Measurements from ENCODE around the gene DBR1.

DBR1 gene

DNA sequence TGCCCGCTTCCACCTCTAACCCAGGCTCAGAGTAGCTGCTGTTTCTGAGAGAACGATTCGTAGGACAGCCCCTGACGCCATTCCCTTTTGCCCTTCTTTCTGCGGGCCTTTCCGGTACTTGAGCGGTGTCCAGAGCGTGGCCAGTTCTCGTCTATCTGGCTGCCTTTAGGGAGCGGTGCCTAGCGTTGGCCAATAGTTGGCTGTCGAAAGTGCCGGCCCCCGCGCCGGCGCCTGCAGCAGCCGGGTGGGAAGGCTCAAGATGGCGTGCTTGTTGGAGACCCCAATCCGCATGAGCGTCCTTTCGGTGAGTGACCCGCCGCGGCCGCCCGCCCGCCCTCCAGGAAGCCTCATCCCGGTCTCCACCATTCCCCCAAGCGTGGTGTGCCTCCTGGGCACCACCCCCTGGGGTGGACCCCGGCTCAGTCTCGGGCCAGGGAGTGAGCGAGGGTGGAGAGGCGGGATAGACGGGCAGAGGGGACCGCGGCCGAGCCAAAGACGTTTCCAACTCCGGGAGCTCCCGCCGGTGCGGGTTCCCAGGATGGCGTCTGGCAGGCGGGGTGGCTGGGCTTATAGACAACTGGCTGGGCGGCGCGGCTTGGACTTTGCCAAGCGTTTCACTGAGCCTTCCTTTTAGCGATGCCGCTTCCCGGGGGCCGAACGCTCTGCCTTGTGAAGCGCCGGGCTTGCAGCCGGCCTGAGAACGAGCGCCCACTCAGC is 12.7 kb upstream of the DBR1 start, which contains the start of gene ARMC8 (continued):
- TF ChIP-seq, protein P1, sequence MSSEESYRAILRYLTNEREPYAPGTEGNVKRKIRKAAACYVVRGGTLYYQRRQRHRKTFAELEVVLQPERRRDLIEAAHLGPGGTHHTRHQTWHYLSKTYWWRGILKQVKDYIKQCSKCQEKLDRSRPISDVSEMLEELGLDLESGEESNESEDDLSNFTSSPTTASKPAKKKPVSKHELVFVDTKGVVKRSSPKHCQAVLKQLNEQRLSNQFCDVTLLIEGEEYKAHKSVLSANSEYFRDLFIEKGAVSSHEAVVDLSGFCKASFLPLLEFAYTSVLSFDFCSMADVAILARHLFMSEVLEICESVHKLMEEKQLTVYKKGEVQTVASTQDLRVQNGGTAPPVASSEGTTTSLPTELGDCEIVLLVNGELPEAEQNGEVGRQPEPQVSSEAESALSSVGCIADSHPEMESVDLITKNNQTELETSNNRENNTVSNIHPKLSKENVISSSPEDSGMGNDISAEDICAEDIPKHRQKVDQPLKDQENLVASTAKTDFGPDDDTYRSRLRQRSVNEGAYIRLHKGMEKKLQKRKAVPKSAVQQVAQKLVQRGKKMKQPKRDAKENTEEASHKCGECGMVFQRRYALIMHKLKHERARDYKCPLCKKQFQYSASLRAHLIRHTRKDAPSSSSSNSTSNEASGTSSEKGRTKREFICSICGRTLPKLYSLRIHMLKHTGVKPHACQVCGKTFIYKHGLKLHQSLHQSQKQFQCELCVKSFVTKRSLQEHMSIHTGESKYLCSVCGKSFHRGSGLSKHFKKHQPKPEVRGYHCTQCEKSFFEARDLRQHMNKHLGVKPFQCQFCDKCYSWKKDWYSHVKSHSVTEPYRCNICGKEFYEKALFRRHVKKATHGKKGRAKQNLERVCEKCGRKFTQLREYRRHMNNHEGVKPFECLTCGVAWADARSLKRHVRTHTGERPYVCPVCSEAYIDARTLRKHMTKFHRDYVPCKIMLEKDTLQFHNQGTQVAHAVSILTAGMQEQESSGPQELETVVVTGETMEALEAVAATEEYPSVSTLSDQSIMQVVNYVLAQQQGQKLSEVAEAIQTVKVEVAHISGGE (tag by site-specific recombination; conservative IDR thresholded peaks at IDR 0.05; ENCODE audit: low read depth), result no peak; the same call in 1 of the 2 replicates
- TF ChIP-seq, protein P2, sequence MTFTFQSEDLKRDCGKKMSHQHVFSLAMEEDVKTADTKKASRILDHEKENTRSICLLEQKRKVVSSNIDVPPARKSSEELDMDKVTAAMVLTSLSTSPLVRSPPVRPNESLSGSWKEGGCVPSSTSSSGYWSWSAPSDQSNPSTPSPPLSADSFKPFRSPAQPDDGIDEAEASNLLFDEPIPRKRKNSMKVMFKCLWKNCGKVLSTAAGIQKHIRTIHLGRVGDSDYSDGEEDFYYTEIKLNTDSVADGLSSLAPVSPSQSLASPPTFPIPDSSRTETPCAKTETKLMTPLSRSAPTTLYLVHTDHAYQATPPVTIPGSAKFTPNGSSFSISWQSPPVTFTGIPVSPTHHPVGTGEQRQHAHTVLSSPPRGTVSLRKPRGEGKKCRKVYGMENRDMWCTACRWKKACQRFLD (tag by site-specific recombination; IDR thresholded peaks at IDR 0.05), result peak; percentile 91; the same call in 1 of the 2 replicates
- TF ChIP-seq, protein P3, sequence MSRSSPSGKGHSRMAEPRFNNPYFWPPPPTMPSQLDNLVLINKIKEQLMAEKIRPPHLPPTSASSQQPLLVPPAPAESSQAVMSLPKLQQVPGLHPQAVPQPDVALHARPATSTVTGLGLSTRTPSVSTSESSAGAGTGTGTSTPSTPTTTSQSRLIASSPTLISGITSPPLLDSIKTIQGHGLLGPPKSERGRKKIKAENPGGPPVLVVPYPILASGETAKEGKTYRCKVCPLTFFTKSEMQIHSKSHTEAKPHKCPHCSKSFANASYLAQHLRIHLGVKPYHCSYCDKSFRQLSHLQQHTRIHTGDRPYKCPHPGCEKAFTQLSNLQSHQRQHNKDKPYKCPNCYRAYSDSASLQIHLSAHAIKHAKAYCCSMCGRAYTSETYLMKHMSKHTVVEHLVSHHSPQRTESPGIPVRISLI (tag by site-specific recombination; IDR thresholded peaks at IDR 0.05), result no peak
- TF ChIP-seq, protein P4, sequence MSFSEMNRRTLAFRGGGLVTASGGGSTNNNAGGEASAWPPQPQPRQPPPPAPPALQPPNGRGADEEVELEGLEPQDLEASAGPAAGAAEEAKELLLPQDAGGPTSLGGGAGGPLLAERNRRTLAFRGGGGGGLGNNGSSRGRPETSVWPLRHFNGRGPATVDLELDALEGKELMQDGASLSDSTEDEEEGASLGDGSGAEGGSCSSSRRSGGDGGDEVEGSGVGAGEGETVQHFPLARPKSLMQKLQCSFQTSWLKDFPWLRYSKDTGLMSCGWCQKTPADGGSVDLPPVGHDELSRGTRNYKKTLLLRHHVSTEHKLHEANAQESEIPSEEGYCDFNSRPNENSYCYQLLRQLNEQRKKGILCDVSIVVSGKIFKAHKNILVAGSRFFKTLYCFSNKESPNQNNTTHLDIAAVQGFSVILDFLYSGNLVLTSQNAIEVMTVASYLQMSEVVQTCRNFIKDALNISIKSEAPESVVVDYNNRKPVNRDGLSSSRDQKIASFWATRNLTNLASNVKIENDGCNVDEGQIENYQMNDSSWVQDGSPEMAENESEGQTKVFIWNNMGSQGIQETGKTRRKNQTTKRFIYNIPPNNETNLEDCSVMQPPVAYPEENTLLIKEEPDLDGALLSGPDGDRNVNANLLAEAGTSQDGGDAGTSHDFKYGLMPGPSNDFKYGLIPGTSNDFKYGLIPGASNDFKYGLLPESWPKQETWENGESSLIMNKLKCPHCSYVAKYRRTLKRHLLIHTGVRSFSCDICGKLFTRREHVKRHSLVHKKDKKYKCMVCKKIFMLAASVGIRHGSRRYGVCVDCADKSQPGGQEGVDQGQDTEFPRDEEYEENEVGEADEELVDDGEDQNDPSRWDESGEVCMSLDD (tag by site-specific recombination; IDR thresholded peaks at IDR 0.05), result peak; percentile 81
- TF ChIP-seq ZNF394 (tag by site-specific recombination; IDR thresholded peaks at IDR 0.05; ENCODE audit: borderline replicate concordance) (peak; percentile 67), ZNF18 (tag by site-specific recombination; IDR thresholded peaks at IDR 0.05) (0 out of 2 replicates have a peak, but pooled peaks have one; percentile 39), ZEB2 (tag by site-specific recombination; IDR thresholded peaks at IDR 0.05) (peak; percentile 61; the same call in 1 of the 2 replicates), EGR2 (tag by site-specific recombination; IDR thresholded peaks at IDR 0.05; ENCODE audit: low read depth) (0 out of 2 replicates have a peak, but pooled peaks have one; percentile 28), GLIS1 (tag by site-specific recombination; IDR thresholded peaks at IDR 0.05) (no peak; the same call in 1 of the 2 replicates), ZNF423 (tag by site-specific recombination; IDR thresholded peaks at IDR 0.05) (no peak), ZFHX2 (tag by site-specific recombination; conservative IDR thresholded peaks at IDR 0.05) (peak; percentile 50), ZNF529 (tag by site-specific recombination; IDR thresholded peaks at IDR 0.05; ENCODE audit: insufficient replicate concordance) (no peak), ZNF707 (tag by site-specific recombination; IDR thresholded peaks at IDR 0.05) (no peak), ZNF146 (tag by site-specific recombination; IDR thresholded peaks at IDR 0.05) (no peak), ZNF792 (tag by site-specific recombination; IDR thresholded peaks at IDR 0.05) (no peak), HOXA7 (CRISPR knock-in tag; IDR thresholded peaks at IDR 0.05; ENCODE audit: borderline replicate concordance) (no peak), ZNF514 (tag by site-specific recombination; IDR thresholded peaks at IDR 0.05) (no peak), ZNF544 (tag by site-specific recombination; IDR thresholded peaks at IDR 0.05) (no peak), ZNF623 (tag by site-specific recombination; IDR thresholded peaks at IDR 0.05) (peak; percentile 47), ZNF670 (tag by site-specific recombination; IDR thresholded peaks at IDR 0.05; ENCODE audit: low read depth) (no peak), ZNF324 (tag by site-specific recombination; IDR thresholded peaks at IDR 0.05) (peak; percentile 80), GLI2 (tag by site-specific recombination; IDR thresholded peaks at IDR 0.05; ENCODE audit: borderline replicate concordance, low read depth) (no peak), ZSCAN16 (tag by site-specific recombination; IDR thresholded peaks at IDR 0.05) (no peak), ZBTB17 (tag by site-specific recombination; IDR thresholded peaks at IDR 0.05) (0 out of 2 replicates have a peak, but pooled peaks have one; percentile 42), ZNF785 (tag by site-specific recombination; IDR thresholded peaks at IDR 0.05) (no peak), YY1 (tag by site-specific recombination; IDR thresholded peaks at IDR 0.05) (peak; percentile 89), ZNF660 (tag by site-specific recombination; IDR thresholded peaks at IDR 0.05) (peak; percentile 33; the same call in 1 of the 2 replicates), ZNF132 (tag by site-specific recombination; IDR thresholded peaks at IDR 0.05; ENCODE audit: borderline replicate concordance) (no peak)
- TF ChIP-seq, protein P5, sequence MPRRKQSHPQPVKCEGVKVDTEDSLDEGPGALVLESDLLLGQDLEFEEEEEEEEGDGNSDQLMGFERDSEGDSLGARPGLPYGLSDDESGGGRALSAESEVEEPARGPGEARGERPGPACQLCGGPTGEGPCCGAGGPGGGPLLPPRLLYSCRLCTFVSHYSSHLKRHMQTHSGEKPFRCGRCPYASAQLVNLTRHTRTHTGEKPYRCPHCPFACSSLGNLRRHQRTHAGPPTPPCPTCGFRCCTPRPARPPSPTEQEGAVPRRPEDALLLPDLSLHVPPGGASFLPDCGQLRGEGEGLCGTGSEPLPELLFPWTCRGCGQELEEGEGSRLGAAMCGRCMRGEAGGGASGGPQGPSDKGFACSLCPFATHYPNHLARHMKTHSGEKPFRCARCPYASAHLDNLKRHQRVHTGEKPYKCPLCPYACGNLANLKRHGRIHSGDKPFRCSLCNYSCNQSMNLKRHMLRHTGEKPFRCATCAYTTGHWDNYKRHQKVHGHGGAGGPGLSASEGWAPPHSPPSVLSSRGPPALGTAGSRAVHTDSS (tag by site-specific recombination; IDR thresholded peaks at IDR 0.05), result no peak

Data from HEK293 (cell line).